PC-9 (cell line): ENCODE data around the gene IDI1. TPM values are rescaled to one million over a fixed set of nuclear protein-coding genes. Genes with fewer than 3 reads are reported as not detected.

Experiments used
- BruUV-seq: library from RNA; stranded (reverse); fragments of 400-500 nt; replicated peaks from 2 replicates; lab custom pipeline; 2021; lab: Mats Ljungman, UMichigan
- CTCF ChIA-PET: fragments of 300-600 bp; sonication (Branson Sonifier 250); formaldehyde crosslinking; loops from one replicate; lab custom pipeline; 2022; ENCODE audit warnings: antibody characterized with exemption; lab: Charles Lee
- POLR2A ChIA-PET: fragments of 300-600 bp; sonication (Branson Sonifier 250); formaldehyde crosslinking; loops from one replicate; lab custom pipeline; 2022; ENCODE audit warnings: antibody characterized with exemption; ENCODE audit not compliant: unreplicated experiment; lab: Charles Lee
- DNase-seq, 2 experiments: peaks; one replicate each; pipeline versions ENCODE4 v3.0.0 to v3.0.0-alpha.2; 2015 to 2022; ENCODE audit warnings: mixed read lengths in 1 of 2
- H2AFZ ChIP-seq: fragments of 200-600 bp; sonication (generic); 2 replicates; pipeline ENCODE4 v1.8.1; 2017; ENCODE audit warnings: antibody characterized with exemption
- H3F3A ChIP-seq: fragments of 200-600 bp; sonication (generic); 2 replicates; pipeline ENCODE4 v1.8.1; 2017; ENCODE audit warnings: antibody characterized with exemption, mild to moderate bottlenecking, low read depth; ENCODE audit not compliant: insufficient read depth
- H3K27ac ChIP-seq: fragments of 200-600 bp; sonication (generic); 2 replicates; pipeline ENCODE4 v1.6.1; 2016; ENCODE audit warnings: mixed run types
- H3K27me3 ChIP-seq: fragments of 200-600 bp; sonication (generic); 2 replicates; pipeline ENCODE4 v1.6.1; 2016; ENCODE audit warnings: low read depth, mixed run types; ENCODE audit not compliant: insufficient read depth
- H3K36me3 ChIP-seq: fragments of 200-600 bp; sonication (generic); 2 replicates; pipeline ENCODE4 v1.6.1; 2016; ENCODE audit warnings: low read depth, mixed run types
- H3K4me1 ChIP-seq: fragments of 200-600 bp; sonication (generic); replicated peaks from 2 replicates; pipeline ENCODE4 v1.6.1; 2016; ENCODE audit warnings: mixed run types; ENCODE audit not compliant: insufficient read depth
- H3K4me2 ChIP-seq: fragments of 200-600 bp; sonication (generic); 2 replicates; pipeline ENCODE4 v1.6.1; 2017; ENCODE audit warnings: mixed run types
- H3K4me3 ChIP-seq: fragments of 200-600 bp; sonication (generic); 2 replicates; pipeline ENCODE4 v1.6.1; 2016; ENCODE audit warnings: mixed run types
- H3K79me2 ChIP-seq: fragments of 200-600 bp; sonication (generic); 2 replicates; pipeline ENCODE4 v1.6.1; 2017; ENCODE audit warnings: low read depth, mixed run types
- H3K9me2 ChIP-seq: fragments of 200-600 bp; sonication (generic); 2 replicates; pipeline ENCODE4 v1.8.1; 2017; ENCODE audit warnings: mild to moderate bottlenecking; ENCODE audit not compliant: insufficient read depth
- H3K9me3 ChIP-seq: fragments of 200-600 bp; sonication (generic); 2 replicates; pipeline ENCODE4 v1.8.1; 2016; ENCODE audit warnings: low read depth; ENCODE audit not compliant: insufficient read depth
- H4K20me1 ChIP-seq: fragments of 200-600 bp; sonication (generic); 2 replicates; pipeline ENCODE4 v1.8.1; 2017; ENCODE audit not compliant: insufficient read depth
- EZH2 ChIP-seq: fragments of 200-600 bp; sonication (generic); IDR thresholded peaks from 2 replicates; pipeline ENCODE4 v1.8.0; 2017; ENCODE audit warnings: antibody characterized with exemption, low read depth
- intact Hi-C: fragments of 100-400 bp; cut with micrococcal nuclease; formaldehyde crosslinking; loops from one replicate; pipeline ENCODE4 v1.10.0; 2022; ENCODE audit not compliant: unreplicated experiment
- total RNA-seq: library from RNA; stranded (reverse); gene quantifications from 2 replicates; pipeline ENCODE4 v1.2.3, GENCODE V29; 2021
- TF ChIP-seq, protein P1 (sequence below): fragments of 200-600 bp; sonication (generic); conservative IDR thresholded peaks from 2 replicates; pipeline ENCODE4 v1.6.1; 2017; ENCODE audit warnings: mixed run types, antibody characterized with exemption, mild to moderate bottlenecking, moderate library complexity

The IDI1 gene
- total RNA-seq, 1 experiment from 2014 or later = 57.7 TPM

DNA sequence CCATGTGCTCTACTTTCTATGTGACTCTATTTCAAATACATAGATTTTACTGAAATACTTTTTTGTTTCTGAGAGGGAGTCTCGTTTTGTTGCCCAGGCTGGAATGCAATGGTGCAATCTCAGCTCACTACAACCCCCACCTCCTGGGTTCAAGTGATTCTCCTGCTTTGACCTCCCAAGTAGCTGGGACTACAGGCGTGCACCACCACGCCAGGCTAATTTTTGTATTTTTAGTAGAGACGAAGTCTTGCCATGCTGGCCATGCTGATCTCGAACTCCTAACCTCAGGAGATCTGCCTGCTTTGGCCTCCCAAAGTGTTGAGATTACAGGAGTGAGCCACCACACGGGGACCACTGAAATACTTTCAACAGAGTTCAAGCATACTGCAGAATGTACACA is 3.5 kb downstream of the IDI1 start:
- no peak for DNase-seq
- H4K20me1 ChIP-seq = peaks cover 10% of the 10 kb centered on the region; the same call in 1 of the 2 replicates
- ChIA-PET CTCF (no interaction called here), POLR2A (no interaction called here)
- H3K4me1 ChIP-seq = peaks cover 3% of the 10 kb centered on the region
- intact Hi-C loops = no loop called here
- no peaks in the 10 kb centered on the region for H3K27me3 ChIP-seq
- no peak overlapping the region for H3K4me3 ChIP-seq
- no peak overlapping the region for H3K27ac ChIP-seq
- H3K36me3 ChIP-seq = 0 out of 2 replicates have a peak, but pooled peaks cover 4% of the 10 kb centered on the region
- H3K4me2 ChIP-seq = no peak overlapping the region
- H3K9me2 ChIP-seq = no peaks in the 10 kb centered on the region
- H3F3A ChIP-seq = peaks cover 19% of the 10 kb centered on the region
- peaks cover 49% of the 10 kb centered on the region for H3K79me2 ChIP-seq
- TSS peak; percentile 17 for BruUV-seq
- H2AFZ ChIP-seq = no peak overlapping the region
- TF ChIP-seq, protein P1, sequence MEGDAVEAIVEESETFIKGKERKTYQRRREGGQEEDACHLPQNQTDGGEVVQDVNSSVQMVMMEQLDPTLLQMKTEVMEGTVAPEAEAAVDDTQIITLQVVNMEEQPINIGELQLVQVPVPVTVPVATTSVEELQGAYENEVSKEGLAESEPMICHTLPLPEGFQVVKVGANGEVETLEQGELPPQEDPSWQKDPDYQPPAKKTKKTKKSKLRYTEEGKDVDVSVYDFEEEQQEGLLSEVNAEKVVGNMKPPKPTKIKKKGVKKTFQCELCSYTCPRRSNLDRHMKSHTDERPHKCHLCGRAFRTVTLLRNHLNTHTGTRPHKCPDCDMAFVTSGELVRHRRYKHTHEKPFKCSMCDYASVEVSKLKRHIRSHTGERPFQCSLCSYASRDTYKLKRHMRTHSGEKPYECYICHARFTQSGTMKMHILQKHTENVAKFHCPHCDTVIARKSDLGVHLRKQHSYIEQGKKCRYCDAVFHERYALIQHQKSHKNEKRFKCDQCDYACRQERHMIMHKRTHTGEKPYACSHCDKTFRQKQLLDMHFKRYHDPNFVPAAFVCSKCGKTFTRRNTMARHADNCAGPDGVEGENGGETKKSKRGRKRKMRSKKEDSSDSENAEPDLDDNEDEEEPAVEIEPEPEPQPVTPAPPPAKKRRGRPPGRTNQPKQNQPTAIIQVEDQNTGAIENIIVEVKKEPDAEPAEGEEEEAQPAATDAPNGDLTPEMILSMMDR = no peak
- TF ChIP-seq EZH2 = no peak
- no peaks in the 10 kb centered on the region for H3K9me3 ChIP-seq

DNA sequence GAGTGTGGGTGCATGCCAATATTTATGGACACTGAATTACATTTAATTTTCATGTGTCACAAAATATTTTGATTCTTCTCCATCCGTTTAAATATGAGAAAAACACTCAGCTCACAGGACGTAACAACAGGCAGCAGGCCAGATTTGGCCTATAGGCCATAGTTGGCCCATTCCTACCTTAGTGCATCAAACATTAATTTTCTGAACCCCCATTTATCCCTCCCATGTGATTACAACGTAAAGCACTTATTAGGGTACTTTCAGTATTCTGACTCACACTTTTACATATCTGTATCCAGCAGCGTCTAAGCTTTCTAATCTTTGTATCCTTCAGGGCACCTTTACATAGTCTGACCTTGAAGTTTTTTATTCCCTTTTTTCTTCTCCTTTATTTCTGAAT is 4.0 kb downstream of the IDI1 start:
- no peaks in the 10 kb centered on the region for H3K9me3 ChIP-seq
- TF ChIP-seq EZH2 = no peak
- TF ChIP-seq, protein P1 = no peak
- no peaks in the 10 kb centered on the region for H3K27me3 ChIP-seq
- H3K79me2 ChIP-seq = peaks cover 45% of the 10 kb centered on the region
- H4K20me1 ChIP-seq = peaks cover 10% of the 10 kb centered on the region; the same call in 1 of the 2 replicates
- intact Hi-C loops = no loop called here
- H3F3A ChIP-seq = peaks cover 23% of the 10 kb centered on the region
- H3K4me1 ChIP-seq = no peaks in the 10 kb centered on the region; the same call in 1 of the 2 replicates
- no peak overlapping the region for H3K4me3 ChIP-seq
- no peak for DNase-seq
- H3K9me2 ChIP-seq = no peaks in the 10 kb centered on the region
- no peak overlapping the region for H3K27ac ChIP-seq
- CTCF ChIA-PET = no interaction called here
- no TSS peak for BruUV-seq
- 0 out of 2 replicates have a peak, but pooled peaks cover 4% of the 10 kb centered on the region for H3K36me3 ChIP-seq
- H2AFZ ChIP-seq = no peak overlapping the region
- H3K4me2 ChIP-seq = no peak overlapping the region
- POLR2A ChIA-PET = no interaction called here

DNA sequence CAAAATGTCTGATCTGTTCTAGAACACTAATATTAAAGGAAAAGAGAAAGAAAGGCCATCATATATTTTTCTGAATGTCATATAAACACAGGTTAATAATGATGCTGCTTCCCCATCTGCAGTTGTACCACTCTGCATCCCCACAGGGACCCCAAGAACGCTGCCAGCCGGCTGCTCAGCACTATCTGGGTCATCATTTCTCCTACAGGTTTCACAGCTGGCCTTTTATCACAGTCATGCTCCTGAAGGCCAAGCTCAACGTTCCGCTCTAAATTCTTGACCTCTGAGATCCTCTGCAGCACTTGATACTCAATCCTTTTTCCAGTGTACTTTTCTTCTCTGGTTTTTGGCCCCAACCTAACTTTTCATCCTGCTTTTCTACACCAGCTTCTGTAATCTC is 4.8 kb downstream of the IDI1 start:
- Histone ChIP-seq H4K20me1 (peaks cover 10% of the 10 kb centered on the region; the same call in 1 of the 2 replicates), H3K4me2 (no peak overlapping the region), H3K9me3 (no peaks in the 10 kb centered on the region), H2AFZ (no peak overlapping the region), H3K27ac (no peak overlapping the region), H3K36me3 (0 out of 2 replicates have a peak, but pooled peaks cover 4% of the 10 kb centered on the region), H3K4me3 (no peak overlapping the region), H3K4me1 (no peaks in the 10 kb centered on the region; the same call in 1 of the 2 replicates), H3K27me3 (no peaks in the 10 kb centered on the region), H3K9me2 (no peaks in the 10 kb centered on the region), H3K79me2 (peaks cover 40% of the 10 kb centered on the region), H3F3A (peaks cover 17% of the 10 kb centered on the region)
- ChIA-PET POLR2A (no interaction called here), CTCF (no interaction called here)
- no peak for DNase-seq
- TF ChIP-seq, protein P1 = no peak
- no peak for TF ChIP-seq EZH2
- BruUV-seq = no TSS peak
- intact Hi-C loops = no loop called here
